ENCODE data around the gene EEF1A1.

The EEF1A1 gene

GRCh38 chr6:73505142-73505541 is 15.7 kb downstream of the EEF1A1 start:
- DNase-seq (ENCODE audit: low spot score) = no peak

GRCh38 chr6:73504160-73504559 is 16.7 kb downstream of the EEF1A1 start:
- no peak for DNase-seq (ENCODE audit: low spot score)

GRCh38 chr6:73503027-73503772 is 17.6 kb downstream of the EEF1A1 start:
- DNase-seq (ENCODE audit: low spot score) = no peak

GRCh38 chr6:73497915-73498314 is 22.9 kb downstream of the EEF1A1 start:
- no peak for DNase-seq (ENCODE audit: low spot score)

GRCh38 chr6:73491377-73491776 is 29.5 kb downstream of the EEF1A1 start:
- no peak for DNase-seq (ENCODE audit: low spot score)

- no peak for DNase-seq (ENCODE audit: low spot score)
Observed at GRCh38 chr6:73487473-73487872, 33.4 kb downstream of the EEF1A1 start.

GRCh38 chr6:73484438-73484837 is 36.4 kb downstream of the EEF1A1 start:
- DNase-seq (ENCODE audit: low spot score) = no peak

GRCh38 chr6:73481969-73482368 is 38.9 kb downstream of the EEF1A1 start:
- peak; percentile 9 for DNase-seq (ENCODE audit: low spot score)

GRCh38 chr6:73477407-73477806 is 43.4 kb downstream of the EEF1A1 start:
- DNase-seq (ENCODE audit: low spot score) = no peak

GRCh38 chr6:73476723-73477122 is 44.1 kb downstream of the EEF1A1 start:
- no peak for DNase-seq (ENCODE audit: low spot score)

GRCh38 chr6:73471686-73472290 is 49.0 kb downstream of the EEF1A1 start:
- DNase-seq (ENCODE audit: low spot score) = no peak

Data from AG20443 (cell line).